Measurements from ENCODE around the gene CYB5B.

The CYB5B gene

GRCh38 chr16:69490707-69491324, 66.4 kb downstream of the CYB5B start:
- DNase-seq: no peak

DNA sequence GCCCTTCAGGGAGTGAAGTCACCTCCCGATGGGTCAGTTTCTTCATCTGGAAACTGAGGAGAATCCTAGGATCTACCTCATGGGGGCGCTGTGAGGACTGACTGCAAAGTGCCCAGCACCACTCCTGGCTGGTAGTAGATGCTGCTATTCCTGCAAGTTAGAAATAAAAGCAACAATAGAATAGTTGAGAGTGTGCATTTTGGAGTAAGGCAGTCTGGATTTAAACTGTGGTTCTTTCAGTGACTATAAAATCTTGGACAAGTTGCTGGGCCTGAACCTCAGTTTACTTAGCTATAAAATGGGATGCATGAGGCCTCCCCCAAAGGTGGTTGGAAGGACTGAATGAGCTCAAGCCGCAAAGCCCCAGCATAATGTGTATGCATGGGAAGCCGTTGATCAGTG, 70.6 kb downstream of the CYB5B start:
- DNase-seq: peak; percentile 47

GRCh38 chr16:69495821-69496220, 71.4 kb downstream of the CYB5B start:
- no peak for DNase-seq

DNA sequence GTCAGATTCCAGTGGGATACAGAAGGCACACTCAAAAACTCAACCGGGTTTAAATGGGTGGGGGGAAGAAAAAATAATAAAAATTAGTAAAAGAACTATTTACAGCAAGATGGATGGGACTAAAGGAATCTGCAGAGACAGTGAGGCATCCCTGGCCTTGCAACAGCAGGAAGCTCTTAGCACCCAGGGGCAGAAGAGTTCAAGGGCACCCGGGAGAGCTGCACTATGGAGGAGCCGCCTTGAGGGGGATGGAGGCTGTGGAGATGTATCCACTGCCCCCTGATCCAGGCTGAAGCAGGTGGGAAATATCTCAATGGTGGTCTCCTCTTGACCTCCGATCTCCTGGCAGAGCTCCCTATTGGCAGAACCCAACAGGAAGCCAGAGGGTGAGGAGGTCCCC, 72.0 kb downstream of the CYB5B start:
- DNase-seq: no peak

- no peak for DNase-seq
Measured at GRCh38 chr16:69496896-69497295, 72.5 kb downstream of the CYB5B start.

- no peak for DNase-seq
Measured at GRCh38 chr16:69497876-69498596, 73.6 kb downstream of the CYB5B start.

DNA sequence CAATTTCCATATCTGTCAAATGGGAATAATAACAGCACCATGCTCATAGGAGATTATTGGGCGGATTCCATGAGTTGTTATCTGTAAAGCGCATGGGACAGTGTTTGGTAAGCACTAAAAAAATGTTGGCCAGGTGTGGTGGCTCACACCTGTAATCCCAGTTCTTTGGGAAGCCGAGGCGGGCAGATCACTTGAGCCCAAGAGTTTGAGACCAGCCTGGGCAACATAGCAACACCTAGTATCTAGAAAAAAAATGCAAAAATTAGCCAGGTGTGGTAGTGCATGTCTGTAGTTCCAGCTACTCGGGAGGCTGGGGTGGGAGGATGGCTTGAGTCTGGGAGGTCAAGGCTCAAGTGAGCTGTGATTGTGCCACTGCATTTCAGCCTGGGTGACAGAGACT, 74.5 kb downstream of the CYB5B start:
- no peak for DNase-seq

- DNase-seq: no peak
Measured at GRCh38 chr16:69499541-69500230, 75.3 kb downstream of the CYB5B start.

DNA sequence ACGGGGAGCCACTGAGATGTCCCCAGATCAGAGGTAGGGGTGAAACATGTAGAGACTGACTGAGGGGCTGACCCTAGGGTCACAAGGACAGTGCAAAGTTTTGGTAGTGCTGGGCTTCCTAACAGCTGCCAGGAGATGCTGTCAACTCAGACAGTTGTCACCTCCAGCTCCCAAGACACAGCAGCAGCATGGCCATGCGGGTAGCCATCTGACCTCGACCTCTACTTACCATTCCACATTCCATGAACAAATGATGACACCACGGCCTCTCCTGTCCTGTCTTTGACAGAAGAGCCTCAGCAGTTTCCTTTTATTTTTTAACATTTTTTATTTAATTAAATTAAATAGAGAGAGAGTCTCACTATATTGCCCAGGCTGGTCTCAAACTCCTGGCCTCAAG, 76.1 kb downstream of the CYB5B start:
- DNase-seq: no peak

DNA sequence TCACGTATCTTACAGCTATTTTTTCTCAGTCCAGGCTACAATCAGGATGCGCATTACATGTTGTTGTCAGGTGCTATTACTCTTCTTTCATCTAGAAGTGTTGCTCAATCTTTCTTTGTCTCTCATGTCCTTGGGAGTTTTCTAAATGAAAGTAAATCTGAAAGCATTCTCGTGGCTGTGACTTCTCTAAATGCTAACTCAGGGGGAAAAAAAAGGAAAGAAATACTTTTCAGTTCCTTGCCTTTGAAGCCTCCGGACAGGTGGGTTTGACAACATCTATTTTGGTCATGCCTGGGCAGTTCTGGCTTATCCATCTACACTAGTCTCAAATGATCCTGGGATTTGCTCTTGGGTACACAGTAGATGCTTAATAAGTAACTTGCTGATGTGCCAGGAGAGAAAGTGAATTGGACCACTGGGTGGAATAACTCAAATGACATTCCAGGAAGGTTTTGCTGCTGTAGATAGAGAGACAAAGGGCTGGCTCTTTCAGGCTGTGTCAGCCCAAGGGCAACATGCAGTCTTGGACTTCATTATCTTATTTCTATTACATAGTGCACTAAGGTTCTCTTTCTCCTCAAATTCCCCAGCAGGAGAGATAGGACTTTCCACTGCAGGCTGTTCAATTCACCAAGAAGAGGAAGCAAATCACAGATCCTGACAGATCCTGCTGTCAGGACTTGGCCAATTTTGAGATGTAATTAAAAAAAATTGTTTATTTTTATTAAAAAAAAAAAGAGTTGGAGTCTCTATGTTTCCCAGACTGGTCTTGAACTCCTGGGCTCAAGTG, 77.7 kb downstream of the CYB5B start:
- DNase-seq: peak; percentile 31

- DNase-seq: no peak
Measured at GRCh38 chr16:69503244-69503643, 78.8 kb downstream of the CYB5B start.

DNA sequence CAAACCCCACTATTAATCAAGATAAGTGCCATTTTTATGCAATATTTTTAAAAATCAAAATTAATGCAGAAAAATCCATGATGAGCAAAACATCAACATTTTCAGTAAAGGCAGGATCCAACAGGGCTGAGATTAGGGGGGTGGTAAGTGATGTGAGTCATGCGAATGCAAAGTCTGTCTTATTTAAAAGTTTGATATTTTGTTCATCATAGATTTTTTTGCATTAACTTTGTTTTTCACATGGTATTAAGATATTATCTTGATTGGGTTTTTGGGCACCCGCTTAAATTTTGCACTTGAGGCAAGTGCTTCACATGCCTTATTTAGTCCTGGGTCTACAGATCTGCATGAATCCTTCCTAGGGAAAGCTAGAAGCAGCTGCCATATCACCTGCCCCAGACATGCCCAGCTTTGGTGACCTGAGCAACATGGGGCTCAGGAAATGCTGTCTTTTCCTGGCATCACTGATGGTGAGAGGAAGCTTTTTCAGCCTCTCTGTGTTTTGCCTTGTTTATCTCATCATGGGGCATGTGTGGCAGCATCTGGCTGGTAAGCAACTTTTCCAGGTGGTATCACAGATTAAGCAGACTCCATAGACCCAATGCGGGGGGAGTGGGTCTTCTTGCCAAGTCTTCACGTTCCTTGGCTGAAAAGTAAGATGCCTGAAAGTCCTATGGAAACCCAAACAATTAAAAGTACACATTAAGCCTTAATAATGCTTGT, 83.8 kb downstream of the CYB5B start:
- no peak for DNase-seq

GRCh38 chr16:69509125-69509524, 84.7 kb downstream of the CYB5B start:
- DNase-seq: no peak

GRCh38 chr16:69511651-69512050, 87.2 kb downstream of the CYB5B start:
- DNase-seq: no peak

GRCh38 chr16:69513180-69513966, 89.0 kb downstream of the CYB5B start:
- no peak for DNase-seq

DNA sequence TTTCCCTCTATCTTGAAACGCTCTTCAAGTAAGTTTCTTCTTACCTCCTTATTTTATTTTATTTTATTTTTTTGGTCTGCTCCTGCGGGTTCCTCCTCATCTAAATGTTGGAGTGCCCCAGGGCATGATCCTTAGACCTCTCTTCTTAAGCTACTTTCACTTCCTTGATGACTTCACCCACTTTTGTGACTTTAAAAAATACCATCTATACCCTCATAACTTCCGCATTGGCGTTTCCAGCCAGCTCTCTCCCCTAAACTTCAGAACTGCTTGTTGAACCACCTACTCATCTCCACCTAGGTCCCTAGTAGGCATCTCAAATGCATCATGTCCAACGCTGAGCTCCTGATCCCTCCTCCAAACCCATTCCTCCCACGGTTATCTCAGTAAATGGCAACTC, 89.9 kb downstream of the CYB5B start:
- DNase-seq: peak; percentile 40

Data from RPMI8226 (cell line).